ENCODE measurements around the gene CCDC91.

DNA sequence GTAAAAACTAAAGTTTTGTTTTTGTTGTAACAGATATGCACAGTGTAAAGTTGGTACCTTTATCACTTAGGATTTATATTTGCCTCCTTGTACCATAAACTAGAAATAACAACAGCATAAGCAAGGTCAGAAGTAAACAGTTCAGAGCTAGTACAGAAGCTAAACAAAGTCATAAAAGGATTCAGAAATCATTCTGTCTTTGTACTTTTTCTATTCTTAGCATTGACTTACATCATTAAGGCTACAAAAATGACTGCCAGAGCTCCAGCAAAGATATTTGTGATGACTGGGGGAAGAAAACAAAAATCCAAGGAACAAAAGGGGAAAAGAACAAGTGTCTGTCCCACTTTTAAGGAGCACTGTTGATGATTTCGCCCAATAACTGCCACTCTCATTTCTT lies 347.2 kb downstream of the CCDC91 start:
- no peak for TF ChIP-seq ZFP3 (CRISPR knock-in tag; IDR thresholded peaks at IDR 0.05)
- TF ChIP-seq RARB (CRISPR knock-in tag; IDR thresholded peaks at IDR 0.05) = no peak
- no peak for TF ChIP-seq ARNTL (CRISPR knock-in tag; IDR thresholded peaks at IDR 0.05; ENCODE audit: borderline replicate concordance, low read depth)
- no peak for TF ChIP-seq PATZ1 (CRISPR knock-in tag; IDR thresholded peaks at IDR 0.05; ENCODE audit: borderline replicate concordance)
- no peak for TF ChIP-seq ZFP30 (CRISPR knock-in tag; IDR thresholded peaks at IDR 0.05)
- TF ChIP-seq, protein P1, sequence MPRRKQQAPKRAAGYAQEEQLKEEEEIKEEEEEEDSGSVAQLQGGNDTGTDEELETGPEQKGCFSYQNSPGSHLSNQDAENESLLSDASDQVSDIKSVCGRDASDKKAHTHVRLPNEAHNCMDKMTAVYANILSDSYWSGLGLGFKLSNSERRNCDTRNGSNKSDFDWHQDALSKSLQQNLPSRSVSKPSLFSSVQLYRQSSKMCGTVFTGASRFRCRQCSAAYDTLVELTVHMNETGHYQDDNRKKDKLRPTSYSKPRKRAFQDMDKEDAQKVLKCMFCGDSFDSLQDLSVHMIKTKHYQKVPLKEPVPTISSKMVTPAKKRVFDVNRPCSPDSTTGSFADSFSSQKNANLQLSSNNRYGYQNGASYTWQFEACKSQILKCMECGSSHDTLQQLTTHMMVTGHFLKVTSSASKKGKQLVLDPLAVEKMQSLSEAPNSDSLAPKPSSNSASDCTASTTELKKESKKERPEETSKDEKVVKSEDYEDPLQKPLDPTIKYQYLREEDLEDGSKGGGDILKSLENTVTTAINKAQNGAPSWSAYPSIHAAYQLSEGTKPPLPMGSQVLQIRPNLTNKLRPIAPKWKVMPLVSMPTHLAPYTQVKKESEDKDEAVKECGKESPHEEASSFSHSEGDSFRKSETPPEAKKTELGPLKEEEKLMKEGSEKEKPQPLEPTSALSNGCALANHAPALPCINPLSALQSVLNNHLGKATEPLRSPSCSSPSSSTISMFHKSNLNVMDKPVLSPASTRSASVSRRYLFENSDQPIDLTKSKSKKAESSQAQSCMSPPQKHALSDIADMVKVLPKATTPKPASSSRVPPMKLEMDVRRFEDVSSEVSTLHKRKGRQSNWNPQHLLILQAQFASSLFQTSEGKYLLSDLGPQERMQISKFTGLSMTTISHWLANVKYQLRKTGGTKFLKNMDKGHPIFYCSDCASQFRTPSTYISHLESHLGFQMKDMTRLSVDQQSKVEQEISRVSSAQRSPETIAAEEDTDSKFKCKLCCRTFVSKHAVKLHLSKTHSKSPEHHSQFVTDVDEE (CRISPR knock-in tag; IDR thresholded peaks at IDR 0.05) = no peak

Data from SK-N-SH treated with all-trans-retinoic acid at 6 μM for 48 hours (cell line).